Eye (tissue), 1 donor: ENCODE measurements around the gene ADCK1.
"Not testable (repeated sequence)": the region's sequence is repeated elsewhere in the genome, so short reads cannot be mapped to it uniquely, and the experiment has no call there.

Experiments used
- DNase-seq: peaks from one replicate; pipeline ENCODE4 v3.0.0-alpha.2; 2015

ADCK1 gene

GRCh38 chr14:77955816-77956484 is 156.0 kb downstream of the ADCK1 start:
- DNase-seq = no peak

GRCh38 chr14:77959686-77960085 is 159.8 kb downstream of the ADCK1 start:
- DNase-seq = not testable (repeated sequence)

GRCh38 chr14:77961847-77962580 is 162.1 kb downstream of the ADCK1 start:
- DNase-seq = no peak

- DNase-seq = no peak
Measured at GRCh38 chr14:77962731-77963520, 163.0 kb downstream of the ADCK1 start.

GRCh38 chr14:77964586-77964985 is 164.7 kb downstream of the ADCK1 start:
- no peak for DNase-seq

GRCh38 chr14:77965050-77965449 is 165.1 kb downstream of the ADCK1 start:
- DNase-seq = no peak

- DNase-seq = peak; percentile 49
Measured at GRCh38 chr14:77965919-77966435, 166.1 kb downstream of the ADCK1 start.

GRCh38 chr14:77967110-77967509 is 167.2 kb downstream of the ADCK1 start:
- no peak for DNase-seq

- DNase-seq = no peak
Measured at GRCh38 chr14:77970646-77971045, 170.7 kb downstream of the ADCK1 start.

- no peak for DNase-seq
Measured at GRCh38 chr14:77973246-77973645, 173.3 kb downstream of the ADCK1 start.

- no peak for DNase-seq
Measured at GRCh38 chr14:77976591-77976990, 176.7 kb downstream of the ADCK1 start.

GRCh38 chr14:77979171-77979570 is 179.3 kb downstream of the ADCK1 start:
- DNase-seq = no peak

GRCh38 chr14:77979666-77980351 is 179.9 kb downstream of the ADCK1 start:
- DNase-seq = no peak

- peak; percentile 66 for DNase-seq
Measured at GRCh38 chr14:77980475-77981321, 180.8 kb downstream of the ADCK1 start.
